ENCODE measurements around the gene LCMT1. TPM values are rescaled to one million over a fixed set of nuclear protein-coding genes. Genes with fewer than 3 reads are reported as not detected.
"Not testable (repeated sequence)": the region's sequence is repeated elsewhere in the genome, so short reads cannot be mapped to it uniquely, and the experiment has no call there.

LCMT1 gene
- total RNA-seq, 2 experiments from 2014 or later: 47.2 to 50.1 TPM

DNA sequence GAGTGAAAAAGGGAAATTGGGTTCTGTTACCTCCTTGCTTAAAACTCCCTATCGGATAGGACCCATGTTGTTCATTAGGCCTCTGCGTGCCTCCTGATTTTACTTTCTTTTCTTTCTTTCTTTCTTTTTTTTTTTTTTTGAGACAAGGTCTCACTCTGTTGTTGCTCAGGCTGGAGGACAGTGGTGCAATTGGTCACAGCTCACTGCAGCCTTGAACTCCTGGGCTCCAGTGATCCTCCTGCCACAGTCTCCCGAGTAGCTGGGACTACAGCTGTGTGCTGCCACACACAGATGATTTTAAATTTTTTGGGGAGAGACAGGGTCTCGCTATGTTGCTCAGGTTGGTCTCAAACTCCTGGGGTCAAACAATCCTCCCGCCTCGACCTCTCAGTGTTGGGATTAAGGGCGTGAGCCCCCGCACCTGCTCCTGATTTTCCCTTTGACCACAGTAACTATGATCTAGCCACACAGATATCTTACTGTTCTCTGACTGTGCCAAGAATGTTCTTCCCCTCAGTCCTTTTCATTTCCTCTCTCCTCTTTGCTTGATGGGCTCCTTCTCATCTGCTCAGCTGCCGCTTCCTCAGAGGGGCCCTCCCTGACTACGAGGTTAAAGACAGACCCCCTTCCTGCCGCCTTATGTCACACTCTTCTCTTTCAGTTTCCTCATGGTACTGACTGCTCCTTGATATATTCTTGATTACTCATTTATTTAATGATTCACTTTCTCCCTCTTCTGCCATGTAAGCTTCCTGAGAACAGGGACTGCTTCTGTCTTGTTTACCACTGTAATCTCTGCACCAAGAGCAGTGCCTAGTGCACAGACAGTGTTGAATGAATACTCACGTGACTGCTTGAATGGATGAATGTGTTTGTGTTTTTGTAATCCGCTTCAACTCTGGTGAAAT is 44.3 kb downstream of the LCMT1 start:
- Mint-ChIP-seq H3K9me3 (no peaks in the 10 kb centered on the region), H3K27ac (peak overlapping the region; percentile 76), H3K4me1 (ENCODE audit: low read depth) (peaks cover 13% of the 10 kb centered on the region), H3K4me3 (no peak overlapping the region), H3K27me3 (no peaks in the 10 kb centered on the region), H3K36me3 (peaks cover 30% of the 10 kb centered on the region)
- DNase-seq: peak; percentile 65
- ChIA-PET POLR2A (interaction anchor here (0.6 to 1.0 kb wide), 2 partner anchors 25 to 29 kb away, joined by 3 read pairs; no protein-coding TSS in a partner anchor), CTCF (interaction anchor here (1.4 kb wide), 1 partner anchor 77 kb away, joined by 4 read pairs; no protein-coding TSS in a partner anchor)
- intact Hi-C loops (cut with micrococcal nuclease): loop anchor here (1.0 to 2.0 kb wide), 2 partner anchors 24 to 29 kb away; no protein-coding TSS in a partner anchor

DNA sequence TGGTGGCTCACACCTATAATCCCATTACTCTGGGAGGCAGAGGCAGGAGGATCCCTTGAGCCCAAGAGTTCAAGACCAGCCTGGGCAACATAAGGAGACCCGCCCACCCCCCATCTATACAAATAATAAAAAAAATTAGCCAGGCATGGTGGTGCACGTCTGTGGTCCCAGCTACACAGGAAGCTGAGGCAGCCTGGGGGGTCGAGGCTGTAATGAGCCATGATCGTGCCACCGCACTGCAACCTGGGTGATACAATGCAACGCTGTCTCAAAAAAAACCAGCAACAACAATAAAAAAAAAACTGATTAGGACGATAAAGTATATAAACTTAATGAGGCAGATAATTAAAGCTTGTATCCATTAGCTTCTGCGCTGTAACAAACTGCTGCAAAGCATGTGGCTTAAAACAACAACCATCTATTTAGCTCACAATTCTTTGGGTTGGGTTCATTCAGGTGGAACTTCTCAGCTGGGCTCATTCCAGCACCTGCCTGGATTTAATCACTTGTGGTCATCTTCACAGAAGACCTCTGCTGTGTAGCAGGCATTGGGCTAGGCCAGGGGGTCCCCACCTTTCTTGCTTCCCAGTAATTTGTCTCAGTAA is 45.8 kb downstream of the LCMT1 start:
- H3K9me3 Mint-ChIP-seq: no peaks in the 10 kb centered on the region
- peaks cover 32% of the 10 kb centered on the region for H3K36me3 Mint-ChIP-seq
- peaks cover 13% of the 10 kb centered on the region for H3K4me1 Mint-ChIP-seq (ENCODE audit: low read depth)
- ChIA-PET CTCF (interaction anchor here (0.9 kb wide), 1 partner anchor 68 kb away, joined by 4 read pairs; no protein-coding TSS in a partner anchor), POLR2A (interaction anchor here (0.6 kb wide), 1 partner anchor 90 kb away, joined by 3 read pairs; no protein-coding TSS in a partner anchor)
- H3K27me3 Mint-ChIP-seq: no peaks in the 10 kb centered on the region
- intact Hi-C loops (cut with micrococcal nuclease): loop anchor here (2.0 kb wide), 1 partner anchor 31 kb away; no protein-coding TSS in a partner anchor
- DNase-seq: no peak
- peak overlapping the region; percentile 23 for H3K27ac Mint-ChIP-seq
- no peak overlapping the region for H3K4me3 Mint-ChIP-seq

DNA sequence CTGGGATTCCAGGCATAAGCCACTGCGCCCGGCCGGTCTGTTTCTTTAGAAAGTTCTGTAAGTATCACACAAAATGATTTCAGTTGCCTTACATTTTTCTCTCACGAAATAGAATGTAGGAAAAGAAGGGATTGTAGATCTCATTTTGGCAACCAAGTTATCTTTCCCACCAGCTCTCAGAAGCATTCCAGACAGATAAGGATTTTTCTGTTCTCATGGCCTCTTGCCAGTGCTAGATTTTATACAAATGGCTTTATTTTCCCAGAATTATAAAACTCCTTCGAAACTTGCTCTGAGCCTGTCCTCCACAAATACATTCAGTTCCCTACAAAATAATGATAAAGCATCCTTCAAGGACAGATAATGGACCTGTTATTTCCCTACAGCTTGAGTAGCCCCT is 46.9 kb downstream of the LCMT1 start:
- no peak overlapping the region for H3K27ac Mint-ChIP-seq
- H3K36me3 Mint-ChIP-seq: peaks cover 27% of the 10 kb centered on the region
- peaks cover 13% of the 10 kb centered on the region for H3K4me1 Mint-ChIP-seq (ENCODE audit: low read depth)
- H3K4me3 Mint-ChIP-seq: no peak overlapping the region
- CTCF ChIA-PET: interaction anchor here (0.9 kb wide), 1 partner anchor 67 kb away, joined by 4 read pairs; no protein-coding TSS in a partner anchor
- H3K9me3 Mint-ChIP-seq: no peaks in the 10 kb centered on the region
- no peak for DNase-seq
- intact Hi-C loops (cut with micrococcal nuclease): no loop called here
- POLR2A ChIA-PET: no interaction called here
- H3K27me3 Mint-ChIP-seq: no peaks in the 10 kb centered on the region

DNA sequence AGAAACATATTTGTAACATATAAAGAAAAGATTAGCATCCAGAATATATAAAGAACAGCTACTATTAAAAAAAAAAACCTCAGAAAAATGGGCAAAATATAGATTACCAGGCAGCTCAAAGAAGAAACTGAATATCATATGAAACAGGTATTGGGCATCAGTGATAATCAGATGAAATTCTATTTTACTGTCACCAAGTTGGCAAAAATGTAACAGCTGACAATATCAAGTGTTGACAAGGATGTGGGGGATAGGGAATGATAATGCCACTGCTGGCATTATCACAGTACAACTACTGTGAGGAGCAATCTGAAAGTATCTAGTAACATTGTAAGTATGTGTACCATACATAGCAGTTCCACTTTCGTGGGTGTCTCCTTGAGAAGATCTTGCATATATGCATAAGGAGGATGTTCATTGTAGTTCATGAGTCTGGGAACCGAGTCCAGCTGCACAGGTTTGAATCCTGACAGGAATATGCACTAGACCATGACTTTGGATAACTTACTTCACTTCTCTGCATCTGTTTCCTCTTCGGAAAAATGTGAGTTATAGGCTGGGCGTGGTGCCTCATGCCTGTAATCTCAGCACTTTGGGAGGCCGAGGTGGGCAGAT is 50.3 kb downstream of the LCMT1 start:
- H3K27me3 Mint-ChIP-seq: no peaks in the 10 kb centered on the region
- H3K9me3 Mint-ChIP-seq: no peaks in the 10 kb centered on the region
- H3K4me1 Mint-ChIP-seq (ENCODE audit: low read depth): no peaks in the 10 kb centered on the region
- ChIA-PET POLR2A (no interaction called here), CTCF (interaction anchor here (1.1 kb wide), 1 partner anchor 114 kb away, joined by 3 read pairs; no protein-coding TSS in a partner anchor)
- no peak overlapping the region for H3K4me3 Mint-ChIP-seq
- peaks cover 27% of the 10 kb centered on the region for H3K36me3 Mint-ChIP-seq
- H3K27ac Mint-ChIP-seq: no peak overlapping the region
- no peak for DNase-seq
- intact Hi-C loops (cut with micrococcal nuclease): no loop called here

DNA sequence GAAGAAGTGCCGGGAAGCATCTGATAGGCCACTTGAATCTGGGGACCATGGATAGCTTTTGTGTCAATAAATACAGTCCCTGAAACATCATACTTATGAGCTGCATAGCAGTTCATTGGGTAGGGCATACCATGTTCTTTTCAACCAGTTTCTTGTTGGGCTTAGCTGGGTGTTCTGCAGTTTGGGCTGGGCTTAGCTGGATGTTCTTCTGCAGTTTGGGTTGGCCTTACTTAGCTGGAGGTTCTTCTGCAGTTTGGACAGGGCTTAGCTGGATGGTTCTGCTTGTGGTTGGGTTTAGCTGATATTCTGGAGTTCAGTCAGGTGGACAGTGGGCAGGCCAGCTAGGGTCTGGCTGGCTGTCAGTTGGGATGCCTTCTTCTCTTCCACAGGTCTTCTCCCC is 52.1 kb downstream of the LCMT1 start:
- ChIA-PET POLR2A (no interaction called here), CTCF (interaction anchor here (1.1 kb wide), 1 partner anchor 62 kb away, joined by 4 read pairs; no protein-coding TSS in a partner anchor)
- Mint-ChIP-seq H3K36me3 (peaks cover 26% of the 10 kb centered on the region), H3K27me3 (no peaks in the 10 kb centered on the region), H3K4me1 (ENCODE audit: low read depth) (no peaks in the 10 kb centered on the region), H3K27ac (no peak overlapping the region), H3K4me3 (no peak overlapping the region), H3K9me3 (no peaks in the 10 kb centered on the region)
- no peak for DNase-seq
- intact Hi-C loops (cut with micrococcal nuclease): no loop called here

DNA sequence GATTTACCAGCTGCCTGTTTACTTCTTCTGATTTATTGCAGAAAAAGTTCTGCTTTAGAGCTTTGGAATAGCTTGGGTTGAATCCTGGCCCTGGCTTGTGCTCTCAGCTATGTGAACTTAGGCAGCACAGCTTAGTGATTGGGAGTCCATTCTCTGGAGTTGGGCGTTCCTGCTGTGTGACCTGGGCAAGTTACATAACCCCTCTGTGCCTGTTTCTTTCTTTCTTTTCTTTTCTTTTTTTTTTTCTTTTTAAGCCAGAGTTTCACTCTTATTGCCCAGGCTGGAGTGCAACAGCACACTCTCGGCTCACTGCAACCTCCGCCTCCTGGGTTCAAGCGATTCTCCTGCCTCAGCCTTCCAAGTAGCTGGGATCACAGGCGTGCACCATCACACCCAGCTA is 53.7 kb downstream of the LCMT1 start:
- POLR2A ChIA-PET: no interaction called here
- no peak for DNase-seq
- no peak overlapping the region for H3K27ac Mint-ChIP-seq
- CTCF ChIA-PET: no interaction called here
- no peaks in the 10 kb centered on the region for H3K9me3 Mint-ChIP-seq
- H3K27me3 Mint-ChIP-seq: no peaks in the 10 kb centered on the region
- intact Hi-C loops (cut with micrococcal nuclease): no loop called here
- peaks cover 33% of the 10 kb centered on the region for H3K36me3 Mint-ChIP-seq
- H3K4me3 Mint-ChIP-seq: no peak overlapping the region
- H3K4me1 Mint-ChIP-seq (ENCODE audit: low read depth): no peaks in the 10 kb centered on the region

DNA sequence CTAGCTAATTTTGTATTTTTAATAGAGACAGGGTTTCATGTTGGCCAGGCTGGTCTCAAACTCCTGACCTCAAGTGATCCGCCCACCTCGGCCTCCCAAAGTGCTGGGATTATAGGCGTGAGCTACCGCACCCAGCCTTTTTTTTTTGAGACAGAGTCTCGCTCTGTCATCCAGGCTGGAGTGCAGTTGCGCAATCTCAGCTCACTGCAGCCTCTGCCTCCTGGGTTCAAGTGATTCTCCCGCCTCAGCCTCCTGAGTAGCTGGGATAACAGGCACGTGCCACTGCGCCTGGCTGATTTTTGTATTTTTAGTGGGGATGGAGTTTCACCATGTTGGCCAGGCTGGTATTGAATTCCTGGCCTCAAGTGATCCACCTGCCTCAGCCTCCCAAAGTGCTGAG is 56.4 kb downstream of the LCMT1 start:
- POLR2A ChIA-PET; H3K9me3 Mint-ChIP-seq; H3K27me3 Mint-ChIP-seq; intact Hi-C loops (cut with micrococcal nuclease); DNase-seq; H3K4me3 Mint-ChIP-seq; CTCF ChIA-PET; H3K4me1 Mint-ChIP-seq (ENCODE audit: low read depth); H3K27ac Mint-ChIP-seq: not testable (repeated sequence)
- H3K36me3 Mint-ChIP-seq: peaks cover 36% of the 10 kb centered on the region

DNA sequence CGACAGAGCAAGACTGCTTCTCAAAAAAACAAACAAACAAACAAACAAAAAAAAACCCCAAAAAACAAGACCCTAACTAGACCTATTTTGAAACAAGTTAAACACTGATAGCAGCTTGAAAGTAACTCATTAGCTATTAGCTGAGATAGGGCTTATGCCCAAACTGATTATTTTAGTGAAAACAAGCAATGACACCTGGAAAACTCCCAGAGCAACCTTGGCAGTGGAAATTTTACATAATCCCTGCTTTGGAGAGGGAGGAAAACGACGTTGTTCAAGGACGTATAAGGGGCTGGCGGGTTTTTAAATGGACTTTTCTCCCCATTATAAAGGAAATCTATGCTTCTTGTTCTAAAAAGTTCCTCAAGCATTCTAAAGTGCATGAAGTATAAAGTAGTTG is 59.8 kb downstream of the LCMT1 start:
- H3K27ac Mint-ChIP-seq: no peak overlapping the region
- POLR2A ChIA-PET: no interaction called here
- CTCF ChIA-PET: no interaction called here
- no peaks in the 10 kb centered on the region for H3K4me1 Mint-ChIP-seq (ENCODE audit: low read depth)
- DNase-seq: no peak
- H3K27me3 Mint-ChIP-seq: no peaks in the 10 kb centered on the region
- H3K36me3 Mint-ChIP-seq: peaks cover 32% of the 10 kb centered on the region
- intact Hi-C loops (cut with micrococcal nuclease): no loop called here
- H3K9me3 Mint-ChIP-seq: no peaks in the 10 kb centered on the region
- H3K4me3 Mint-ChIP-seq: no peak overlapping the region

DNA sequence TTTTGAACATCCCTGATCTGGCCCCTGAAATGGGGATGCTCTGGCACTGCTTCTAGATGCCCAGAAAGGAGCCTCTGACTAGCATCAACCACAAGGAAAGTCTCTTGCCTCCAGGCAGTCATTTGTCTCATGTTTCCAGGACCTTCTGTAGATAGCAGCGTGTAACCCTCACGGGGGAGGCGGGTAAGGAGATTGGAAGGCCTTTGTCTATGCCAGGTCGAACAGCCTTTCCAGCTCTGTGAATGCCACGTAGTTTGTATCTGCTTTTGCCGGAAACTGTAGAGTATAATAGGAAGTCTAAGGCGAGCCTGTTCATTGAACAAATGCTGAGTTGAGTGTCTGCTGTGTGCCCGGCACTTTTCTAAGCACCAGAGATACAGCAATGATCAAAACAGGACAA is 61.3 kb downstream of the LCMT1 start:
- Mint-ChIP-seq H3K9me3 (no peaks in the 10 kb centered on the region), H3K36me3 (peaks cover 24% of the 10 kb centered on the region), H3K27me3 (no peaks in the 10 kb centered on the region), H3K4me3 (no peak overlapping the region), H3K27ac (no peak overlapping the region), H3K4me1 (ENCODE audit: low read depth) (no peaks in the 10 kb centered on the region)
- intact Hi-C loops (cut with micrococcal nuclease): no loop called here
- POLR2A ChIA-PET: no interaction called here
- DNase-seq: no peak
- CTCF ChIA-PET: interaction anchor here (1.3 kb wide), 1 partner anchor 90 kb away, joined by 3 read pairs; no protein-coding TSS in a partner anchor

DNA sequence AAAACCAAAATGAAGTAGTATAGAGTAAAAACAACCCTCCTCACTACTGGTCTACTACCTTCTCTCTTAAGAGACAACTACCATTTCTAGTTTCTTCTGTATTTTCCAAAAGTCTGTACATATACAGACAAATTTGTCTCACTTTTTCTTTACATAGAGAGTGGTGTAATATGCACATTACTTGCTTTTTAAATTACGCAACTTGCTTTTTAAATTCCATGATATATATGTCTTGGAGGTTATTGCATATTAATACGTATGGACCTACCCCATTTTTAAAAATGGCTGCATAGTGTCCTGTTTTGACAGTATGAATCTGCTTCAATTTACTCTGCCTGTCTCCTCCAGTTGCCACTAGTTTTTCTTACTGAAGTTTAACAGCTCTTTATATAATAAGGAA is 62.7 kb downstream of the LCMT1 start:
- intact Hi-C loops (cut with micrococcal nuclease): no loop called here
- DNase-seq: no peak
- Mint-ChIP-seq H3K36me3 (peaks cover 30% of the 10 kb centered on the region), H3K27me3 (no peaks in the 10 kb centered on the region), H3K4me3 (no peak overlapping the region), H3K27ac (no peak overlapping the region), H3K4me1 (ENCODE audit: low read depth) (no peaks in the 10 kb centered on the region), H3K9me3 (no peaks in the 10 kb centered on the region)
- ChIA-PET POLR2A (no interaction called here), CTCF (interaction anchor here (0.8 to 1.4 kb wide), 3 partner anchors 48 to 92 kb away, joined by 3 to 5 read pairs (median 3); no protein-coding TSS in a partner anchor)

DNA sequence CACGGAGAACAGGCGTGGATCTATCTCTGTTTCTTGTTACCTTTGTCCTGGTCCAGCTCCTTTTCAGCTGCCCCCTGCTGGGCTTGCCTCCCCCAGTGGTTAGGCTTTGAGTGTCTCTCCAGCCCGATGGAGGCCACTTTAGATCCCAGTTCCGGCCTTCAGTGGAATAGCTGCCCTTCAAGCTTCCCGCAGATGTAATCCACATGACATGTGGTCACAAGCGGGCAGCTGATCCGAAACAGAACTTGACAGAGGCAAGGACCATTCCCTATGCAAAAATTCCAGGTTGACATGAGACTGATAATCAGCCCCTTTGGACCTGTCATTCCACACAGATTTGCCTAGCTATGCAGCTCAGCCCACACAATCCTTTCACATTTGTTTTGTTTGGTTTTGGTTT is 64.6 kb downstream of the LCMT1 start:
- ChIA-PET POLR2A (no interaction called here), CTCF (interaction anchor here (0.9 kb wide), 1 partner anchor 9 kb away, joined by 3 read pairs; no protein-coding TSS in a partner anchor)
- H3K27ac Mint-ChIP-seq: no peak overlapping the region
- intact Hi-C loops (cut with micrococcal nuclease): no loop called here
- no peaks in the 10 kb centered on the region for H3K27me3 Mint-ChIP-seq
- peaks cover 5% of the 10 kb centered on the region for H3K4me1 Mint-ChIP-seq (ENCODE audit: low read depth)
- no peak for DNase-seq
- peaks cover 20% of the 10 kb centered on the region for H3K36me3 Mint-ChIP-seq
- no peak overlapping the region for H3K4me3 Mint-ChIP-seq
- no peaks in the 10 kb centered on the region for H3K9me3 Mint-ChIP-seq

DNA sequence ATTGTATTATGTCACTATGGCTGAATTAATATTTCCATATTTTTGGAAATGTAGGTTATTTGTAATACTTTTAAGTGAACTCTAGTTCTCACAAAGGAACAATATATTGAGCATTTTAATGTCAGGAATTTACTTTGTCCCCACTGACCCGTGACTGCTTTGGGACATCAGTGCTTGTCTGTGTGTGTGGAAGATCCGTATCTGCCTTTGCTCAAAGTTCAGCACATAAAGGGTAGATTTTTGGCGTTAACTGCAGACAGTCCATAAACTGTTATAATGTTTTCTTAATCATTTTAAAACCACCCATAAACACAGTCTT is 65.9 kb downstream of the LCMT1 start:
- H3K4me3 Mint-ChIP-seq: no peak overlapping the region
- DNase-seq: no peak
- no peaks in the 10 kb centered on the region for H3K9me3 Mint-ChIP-seq
- H3K27ac Mint-ChIP-seq: no peak overlapping the region
- peaks cover 13% of the 10 kb centered on the region for H3K4me1 Mint-ChIP-seq (ENCODE audit: low read depth)
- CTCF ChIA-PET: no interaction called here
- peaks cover 15% of the 10 kb centered on the region for H3K36me3 Mint-ChIP-seq
- no peaks in the 10 kb centered on the region for H3K27me3 Mint-ChIP-seq
- intact Hi-C loops (cut with micrococcal nuclease): no loop called here
- POLR2A ChIA-PET: no interaction called here
